DMS 273 (cell line): ENCODE measurements around the gene BCAS3.

ENCODE experiments used
- DNase-seq: peaks from one replicate; lab custom pipeline; 2025; ENCODE audit not compliant: unreplicated experiment; lab: John Stamatoyannopoulos, UW

BCAS3 gene

DNA sequence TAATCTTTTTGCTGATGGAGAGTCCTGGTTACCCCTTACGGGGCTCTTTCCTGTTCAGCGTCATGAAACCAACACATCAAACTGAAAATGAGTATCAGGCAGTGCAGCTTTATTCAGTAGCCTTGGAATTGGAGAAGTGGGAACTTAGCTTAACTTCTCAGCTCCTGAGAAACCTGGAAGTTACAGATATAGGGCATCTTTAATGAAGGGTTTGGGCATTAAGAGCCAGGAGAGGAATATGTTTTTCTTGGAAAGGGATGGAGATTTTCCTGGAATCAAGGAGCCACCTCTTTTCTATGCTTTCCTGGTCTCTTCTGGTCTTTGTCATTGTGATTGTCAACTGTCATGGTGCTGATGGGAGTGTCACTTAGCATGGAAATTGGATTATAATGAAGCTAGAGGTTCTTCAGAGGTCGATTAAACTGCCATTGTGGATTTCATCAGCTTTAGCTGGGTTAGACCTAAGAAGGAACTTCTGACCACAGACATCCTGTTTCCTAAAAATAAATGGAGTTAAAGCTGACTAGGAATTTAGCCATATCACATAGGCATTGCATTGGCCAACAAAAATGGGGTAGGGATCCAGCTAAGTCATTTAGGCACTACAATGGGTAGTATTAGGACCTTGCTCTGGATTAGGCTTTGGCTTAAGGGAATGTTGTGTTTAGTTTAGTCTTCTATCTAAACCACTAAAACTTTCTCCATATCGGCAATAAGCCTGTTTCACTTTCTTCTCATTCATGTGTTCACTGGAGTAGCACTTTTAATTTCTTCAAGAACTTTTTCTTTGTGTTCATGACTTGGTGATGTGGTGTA, 186.4 kb downstream of the BCAS3 start:
- no peak for DNase-seq

DNA sequence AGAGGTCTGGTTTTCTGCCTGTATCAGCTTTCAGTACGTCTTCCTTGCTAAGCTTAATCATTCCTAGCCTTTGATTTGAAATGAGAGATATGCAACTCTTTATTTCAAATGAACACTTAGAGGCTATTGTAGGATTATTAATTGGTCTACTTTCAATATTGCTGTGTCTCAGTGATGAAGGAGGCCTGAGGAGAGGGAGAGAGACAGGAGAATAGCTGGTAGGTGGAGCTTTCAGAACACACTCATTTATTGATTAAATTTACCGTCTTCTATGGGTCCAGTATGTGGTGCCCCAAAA, 187.0 kb downstream of the BCAS3 start:
- no peak for DNase-seq

DNA sequence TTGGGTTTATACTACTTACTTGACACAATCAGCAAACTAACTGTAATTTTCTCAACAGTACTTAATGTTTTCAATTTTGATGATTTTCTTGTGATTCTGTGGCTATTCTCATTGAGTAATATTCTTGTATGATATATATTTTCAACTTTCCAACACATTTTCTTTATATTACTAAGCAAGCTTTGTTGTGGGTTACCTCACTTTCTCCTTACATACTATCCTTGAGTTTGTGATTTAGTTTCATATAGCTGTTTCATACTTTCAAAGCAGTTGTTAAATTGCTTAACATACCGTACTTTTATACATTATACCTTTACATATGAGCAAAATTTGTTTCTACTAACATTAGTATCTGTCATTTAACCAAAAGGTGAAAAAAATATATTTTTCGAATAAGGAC, 197.1 kb downstream of the BCAS3 start:
- DNase-seq: no peak

DNA sequence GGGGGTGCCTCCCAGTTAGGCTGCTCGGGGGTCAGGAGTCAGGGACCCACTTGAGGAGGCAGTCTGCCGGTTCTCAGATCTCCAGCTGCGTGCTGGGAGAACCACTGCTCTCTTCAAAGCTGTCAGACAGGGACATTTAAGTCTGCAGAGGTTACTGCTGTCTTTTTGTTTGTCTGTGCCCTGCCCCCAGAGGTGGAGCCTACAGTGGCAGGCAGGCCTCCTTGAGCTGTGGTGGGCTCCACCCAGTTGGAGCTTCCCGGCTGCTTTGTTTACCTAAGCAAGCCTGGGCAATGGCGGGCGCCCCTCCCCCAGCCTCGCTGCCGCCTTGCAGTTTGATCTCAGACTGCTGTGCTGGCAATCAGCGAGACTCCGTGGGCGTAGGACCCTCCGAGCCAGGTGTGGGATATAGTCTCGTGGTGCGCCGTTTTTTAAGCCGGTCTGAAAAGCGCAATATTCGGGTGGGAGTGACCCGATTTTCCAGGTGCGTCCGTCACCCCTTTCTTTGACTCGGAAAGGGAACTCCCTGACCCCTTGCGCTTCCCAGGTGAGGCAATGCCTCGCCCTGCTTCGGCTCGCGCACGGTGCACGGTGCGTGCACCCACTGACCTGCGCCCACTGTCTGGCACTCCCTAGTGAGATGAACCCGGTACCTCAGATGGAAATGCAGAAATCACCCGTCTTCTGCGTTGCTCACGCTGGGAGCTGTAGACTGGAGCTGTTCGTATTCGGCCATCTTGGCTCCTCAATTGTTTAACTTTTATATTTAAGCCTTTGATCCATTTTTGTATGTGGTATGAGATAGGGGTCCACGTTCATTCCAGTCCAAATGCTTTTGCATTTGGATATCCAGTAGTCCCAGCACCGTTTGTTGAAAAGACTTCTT, 209.3 kb downstream of the BCAS3 start:
- peak; percentile 48 for DNase-seq

DNA sequence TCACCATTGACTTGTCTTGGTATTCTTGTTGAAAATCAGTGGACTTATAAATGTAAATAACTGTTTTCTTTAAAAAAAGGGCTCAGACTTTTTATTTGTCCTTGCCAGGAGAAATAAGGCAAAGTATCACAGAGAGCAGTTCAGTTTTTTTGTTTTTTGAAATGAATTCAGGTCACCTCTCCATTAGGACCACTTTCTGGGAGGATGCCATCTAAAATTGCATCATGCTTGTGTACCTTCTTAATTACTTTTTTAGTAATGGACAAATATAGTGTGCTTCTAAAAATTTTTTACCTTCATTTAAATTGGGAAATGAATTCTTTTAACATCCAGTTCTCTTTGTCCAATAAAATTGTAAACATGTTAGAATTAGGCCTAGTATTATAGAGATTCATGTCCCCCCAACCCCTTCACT, 210.0 kb downstream of the BCAS3 start:
- DNase-seq: peak; percentile 50

DNA sequence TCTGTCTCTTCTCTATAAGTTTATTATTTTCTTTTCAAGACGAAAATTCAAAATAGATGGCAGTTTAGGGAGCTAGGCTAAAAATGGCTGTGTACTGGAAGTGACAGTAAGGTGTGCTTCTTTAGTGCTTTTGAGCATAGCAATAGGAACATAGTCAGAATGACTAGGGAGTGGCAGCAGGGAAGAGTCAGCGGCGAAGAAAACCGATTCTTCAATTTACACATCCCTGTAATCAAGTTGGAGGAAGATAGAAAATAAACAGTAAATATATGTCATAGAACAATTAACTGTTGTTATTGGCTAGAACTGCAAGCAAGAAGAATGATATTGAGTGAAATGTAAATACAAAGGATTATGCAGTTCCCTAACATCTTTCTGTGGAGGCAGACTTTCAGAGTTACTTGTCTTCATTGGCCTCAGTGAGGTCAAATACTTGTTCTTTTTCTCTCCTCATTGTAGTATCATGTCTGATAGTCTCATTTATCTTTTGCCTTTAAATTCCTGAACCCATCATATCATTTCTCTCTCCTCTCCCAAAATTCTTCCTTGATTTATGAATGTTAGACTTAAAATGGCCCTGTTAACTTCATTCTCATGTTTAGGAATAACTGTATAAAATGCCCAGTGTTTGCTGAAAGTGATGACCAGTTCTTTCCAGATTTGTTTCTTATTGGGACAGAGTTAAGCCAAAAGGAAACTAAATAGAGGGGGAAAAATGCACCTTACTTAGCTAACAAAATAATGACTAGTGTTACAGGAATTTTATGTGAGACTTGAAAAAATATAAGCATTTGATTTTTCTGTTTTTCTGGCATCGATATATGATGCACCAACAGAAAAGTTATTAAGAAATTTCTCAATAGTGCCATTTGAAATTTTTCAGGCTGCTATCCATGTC, 211.4 kb downstream of the BCAS3 start:
- peak; percentile 5 for DNase-seq

DNA sequence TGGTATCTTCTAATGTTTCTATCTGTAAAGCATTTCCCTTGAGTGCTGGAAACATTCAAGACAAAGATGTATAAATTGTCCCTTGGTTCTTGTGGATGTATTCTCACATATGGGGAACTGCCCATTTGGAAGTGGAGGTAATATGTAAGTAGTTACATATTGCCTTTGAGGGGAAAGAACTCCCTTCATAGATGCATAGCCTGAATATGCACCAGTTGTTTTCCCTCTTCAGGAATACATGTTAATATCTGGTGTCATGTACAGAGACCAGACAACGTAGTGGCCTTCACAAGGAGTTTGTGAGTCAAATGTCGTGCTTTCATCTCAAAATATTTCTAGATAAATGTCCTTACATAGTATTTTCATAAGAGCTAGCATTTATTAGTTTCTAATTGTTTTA, 213.5 kb downstream of the BCAS3 start:
- DNase-seq: no peak

DNA sequence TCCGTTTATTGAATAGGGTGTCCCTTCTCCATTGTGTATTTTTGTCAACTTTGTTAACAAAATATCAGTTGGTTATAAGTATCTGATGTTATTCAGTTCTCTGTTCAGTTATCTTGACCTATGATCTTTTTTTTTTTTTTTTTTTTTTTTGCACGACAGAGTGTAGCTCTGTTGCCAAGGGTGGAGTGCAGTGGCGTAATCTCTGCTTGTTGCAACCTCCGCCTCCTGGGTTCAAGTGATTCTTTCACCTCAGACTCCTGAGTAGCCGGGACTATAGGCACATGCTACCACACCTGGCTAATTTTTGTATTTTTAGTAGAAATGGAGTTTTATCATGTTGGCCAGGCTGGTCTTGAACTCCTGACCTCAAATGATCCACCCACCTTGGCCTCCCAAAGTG, 215.8 kb downstream of the BCAS3 start:
- DNase-seq: no peak

DNA sequence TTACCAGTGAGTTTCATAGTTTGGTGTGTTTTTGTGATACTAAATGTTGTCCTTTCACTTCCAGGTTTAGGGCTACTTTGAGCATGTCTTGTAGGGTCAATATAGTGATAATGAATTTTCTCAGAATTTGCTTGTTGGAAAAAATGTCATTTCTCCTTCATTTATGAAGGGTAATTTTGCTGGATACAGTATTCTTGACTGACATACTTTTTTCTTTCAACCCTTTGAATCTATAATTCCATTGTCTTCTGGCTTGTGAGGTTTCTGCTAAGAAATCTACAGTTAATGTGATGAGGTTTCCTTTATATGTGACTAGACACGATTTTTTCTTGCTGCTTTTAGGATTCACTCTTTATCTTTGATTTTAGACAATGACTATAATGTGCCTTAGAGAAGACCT, 219.3 kb downstream of the BCAS3 start:
- DNase-seq: no peak

DNA sequence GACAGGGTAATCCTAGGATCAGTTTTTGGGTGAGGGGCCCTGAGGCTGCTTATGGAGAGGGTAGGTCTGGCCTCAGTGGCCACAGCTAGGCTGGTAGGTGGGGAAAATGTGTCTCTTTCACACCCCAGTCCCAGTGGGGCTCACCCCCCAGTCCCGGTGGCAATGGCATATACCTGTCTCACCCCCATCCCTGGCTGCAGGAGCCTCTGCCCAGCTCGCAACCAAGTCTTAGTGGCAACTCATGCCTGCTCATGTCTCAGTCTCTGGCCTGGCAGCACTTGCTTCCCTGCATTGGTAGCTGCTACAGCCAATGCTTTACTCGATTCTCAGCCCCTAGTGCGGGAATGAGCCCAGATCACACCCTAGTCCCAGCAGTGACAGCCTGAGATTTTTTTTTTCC, 221.5 kb downstream of the BCAS3 start:
- no peak for DNase-seq

DNA sequence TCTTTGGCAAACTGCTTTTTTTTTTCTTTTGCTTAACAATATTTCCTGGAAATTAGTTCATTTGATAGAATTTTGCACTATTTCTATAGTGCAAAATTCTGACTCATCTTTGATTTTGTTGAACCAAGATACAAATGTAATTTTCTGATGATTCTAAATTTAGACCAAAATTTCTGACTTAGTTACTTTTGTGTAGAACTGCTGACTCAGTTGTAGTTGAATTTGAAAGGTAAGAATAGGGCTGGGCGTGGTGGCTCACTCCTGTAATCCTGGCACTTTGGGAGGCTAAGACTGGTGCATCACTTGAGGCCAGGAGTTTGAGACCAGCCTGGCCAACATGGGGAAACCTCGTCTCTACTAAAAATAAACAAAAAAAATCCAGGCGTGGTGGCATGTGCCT, 223.0 kb downstream of the BCAS3 start:
- no peak for DNase-seq

DNA sequence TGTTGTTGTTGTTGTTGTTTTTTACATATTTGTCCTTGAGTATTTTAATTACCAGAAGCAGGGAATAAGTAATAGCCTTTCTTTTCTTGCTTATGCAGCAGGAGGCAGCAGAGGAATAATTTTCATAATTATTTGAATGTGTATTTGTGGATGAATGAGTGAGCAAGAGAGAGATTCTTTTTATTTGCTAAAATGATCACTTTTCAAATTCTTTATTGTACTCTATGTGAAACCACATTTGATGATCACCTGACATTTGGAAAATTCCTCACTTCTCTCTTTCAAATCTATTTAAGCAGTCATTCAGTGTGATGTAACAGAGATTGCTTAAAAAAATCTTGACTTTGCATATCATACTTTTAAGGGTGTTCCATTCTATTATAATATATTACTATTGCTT, 223.6 kb downstream of the BCAS3 start:
- DNase-seq: no peak

DNA sequence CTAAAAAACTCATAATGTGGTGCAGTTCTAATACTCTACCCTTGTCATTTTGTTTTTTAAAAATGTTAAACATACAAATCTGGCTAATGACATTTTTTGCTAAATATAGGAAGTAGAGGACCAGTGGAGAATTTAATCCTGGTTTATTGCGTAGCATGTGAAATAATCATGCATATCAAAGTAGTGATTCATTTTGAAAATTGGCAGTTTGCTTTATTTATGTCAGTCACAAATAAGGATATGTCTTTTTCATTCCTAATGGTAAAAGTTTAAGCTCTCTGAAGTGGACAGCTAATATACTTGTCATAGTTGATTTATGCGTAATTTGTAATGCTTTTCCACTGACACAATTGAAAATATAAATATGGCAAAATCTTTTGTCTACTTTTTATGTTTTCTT, 224.2 kb downstream of the BCAS3 start:
- DNase-seq: no peak

DNA sequence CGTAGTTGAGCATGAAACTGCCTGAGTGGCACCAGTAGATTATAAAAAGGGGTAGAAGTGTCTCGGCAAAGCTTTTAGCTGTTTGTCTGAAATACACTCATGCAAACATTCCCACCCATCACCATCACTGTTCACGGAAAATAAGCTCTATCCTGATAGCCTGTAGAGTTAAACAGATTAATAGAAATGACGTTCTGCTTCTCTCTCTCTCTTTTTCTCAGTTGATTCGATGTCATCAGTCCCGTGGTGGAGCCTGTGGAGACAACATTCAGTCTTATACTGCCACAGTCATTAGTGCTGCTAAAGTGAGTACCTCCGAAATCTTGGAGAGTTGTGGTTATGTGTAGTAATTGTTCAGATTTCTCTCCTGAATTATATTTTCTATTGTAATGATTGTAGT, 224.7 kb downstream of the BCAS3 start:
- no peak for DNase-seq

DNA sequence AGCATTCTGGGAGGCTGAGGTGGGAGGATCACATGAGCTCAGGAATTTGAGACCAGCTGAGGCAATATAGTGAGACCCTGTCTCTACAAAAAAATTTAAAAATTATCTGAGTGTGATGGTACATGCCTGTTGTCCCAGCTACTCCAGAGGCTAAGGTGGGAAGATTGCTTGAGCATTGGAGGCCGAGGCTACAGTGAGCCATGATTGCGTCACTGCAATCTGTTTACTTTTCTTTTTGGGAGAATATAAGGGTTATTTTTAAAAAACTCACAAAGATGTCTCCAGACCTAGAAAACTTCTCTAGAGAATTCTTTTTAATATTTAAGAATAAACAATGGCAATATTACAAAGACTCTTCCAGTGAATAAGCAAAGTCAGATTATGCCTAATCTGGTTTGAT, 226.9 kb downstream of the BCAS3 start:
- no peak for DNase-seq

DNA sequence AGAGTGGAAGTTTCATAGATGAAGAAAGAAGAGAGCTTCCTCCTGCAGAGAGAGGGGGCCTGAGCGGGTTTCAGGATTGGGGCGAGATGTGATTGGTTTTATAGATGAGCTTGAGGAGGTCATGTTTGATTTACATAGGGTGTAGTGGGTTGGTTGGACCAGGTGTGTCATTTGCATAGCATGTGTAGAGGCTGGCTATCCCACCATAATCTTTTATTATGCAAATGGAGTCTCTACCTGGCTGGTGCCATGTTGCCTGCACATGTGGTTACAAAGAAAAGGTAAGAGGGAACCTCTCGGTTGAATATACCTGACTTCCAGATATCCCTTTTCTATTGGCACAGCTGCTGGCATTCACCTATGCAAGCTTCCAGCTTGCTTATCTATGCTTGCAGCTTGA, 228.1 kb downstream of the BCAS3 start:
- no peak for DNase-seq

DNA sequence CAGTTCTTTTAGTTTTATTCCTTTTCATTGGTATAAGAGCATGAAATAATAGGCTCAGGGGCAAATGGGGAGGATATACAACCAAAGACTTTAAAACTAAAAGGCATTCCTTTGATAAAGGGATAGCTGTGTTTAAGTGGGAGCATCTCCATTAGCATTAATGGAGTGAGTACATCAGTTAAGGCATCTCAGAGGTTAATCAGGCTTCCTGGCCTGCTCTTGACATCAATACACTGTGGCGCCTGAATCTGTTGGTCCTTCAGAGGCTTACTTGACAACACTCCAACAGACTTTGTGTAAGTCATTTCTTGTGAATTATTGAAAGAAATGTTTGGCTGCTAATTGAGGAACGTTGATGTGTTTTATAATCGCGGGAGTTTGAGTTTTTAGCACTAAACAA, 230.7 kb downstream of the BCAS3 start:
- no peak for DNase-seq

DNA sequence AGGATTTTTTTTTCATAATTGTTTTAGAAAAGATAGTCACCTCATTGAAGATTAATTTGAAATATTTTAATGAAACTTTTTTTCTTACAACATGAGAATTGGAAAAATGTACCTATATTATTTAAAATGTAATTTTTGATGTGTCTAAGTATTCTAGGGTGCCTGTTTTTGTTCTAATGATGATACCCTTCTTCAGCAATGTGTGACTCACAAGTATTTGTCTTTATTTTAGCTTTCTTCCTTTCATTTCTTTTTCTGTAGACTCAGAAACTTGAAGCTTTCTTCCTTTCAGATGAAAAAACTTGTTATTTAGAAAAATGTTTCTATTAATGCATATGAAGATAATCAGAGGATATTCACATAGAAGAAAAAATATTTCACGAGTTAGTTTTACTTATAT, 231.8 kb downstream of the BCAS3 start:
- DNase-seq: no peak

DNA sequence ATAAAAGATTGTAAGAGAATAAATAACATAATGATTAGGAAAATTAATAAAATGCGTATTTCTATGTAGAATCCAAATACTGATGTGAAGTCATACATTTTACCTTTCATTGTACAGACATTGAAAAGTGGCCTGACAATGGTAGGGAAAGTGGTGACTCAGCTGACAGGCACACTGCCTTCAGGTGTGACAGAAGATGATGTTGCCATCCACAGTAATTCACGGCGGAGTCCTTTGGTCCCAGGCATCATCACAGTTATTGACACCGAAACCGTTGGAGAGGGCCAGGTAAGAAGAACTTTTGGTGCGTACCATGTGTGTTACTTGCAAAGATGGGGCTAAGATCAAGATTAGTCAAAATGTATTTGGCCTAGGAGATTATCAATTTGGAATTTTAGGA, 232.8 kb downstream of the BCAS3 start:
- no peak for DNase-seq

DNA sequence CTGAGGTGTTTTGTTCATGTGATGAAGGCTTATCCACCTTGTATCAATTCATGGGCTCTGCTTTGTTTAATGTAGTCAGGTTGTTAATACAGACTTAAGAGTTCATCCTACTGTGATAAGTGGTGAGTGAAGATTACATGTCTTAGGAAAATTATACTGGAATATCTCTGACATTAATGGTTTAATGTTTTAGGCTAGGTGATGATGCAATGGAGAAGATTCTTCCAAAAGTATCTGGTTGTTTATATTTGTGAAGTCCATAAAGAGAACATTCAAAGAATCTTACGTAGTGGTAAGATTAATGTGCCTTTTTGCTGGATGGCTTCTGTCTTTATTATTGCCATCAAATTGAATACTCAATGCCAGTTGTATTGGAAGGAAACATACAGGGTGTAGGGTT, 236.4 kb downstream of the BCAS3 start:
- no peak for DNase-seq

DNA sequence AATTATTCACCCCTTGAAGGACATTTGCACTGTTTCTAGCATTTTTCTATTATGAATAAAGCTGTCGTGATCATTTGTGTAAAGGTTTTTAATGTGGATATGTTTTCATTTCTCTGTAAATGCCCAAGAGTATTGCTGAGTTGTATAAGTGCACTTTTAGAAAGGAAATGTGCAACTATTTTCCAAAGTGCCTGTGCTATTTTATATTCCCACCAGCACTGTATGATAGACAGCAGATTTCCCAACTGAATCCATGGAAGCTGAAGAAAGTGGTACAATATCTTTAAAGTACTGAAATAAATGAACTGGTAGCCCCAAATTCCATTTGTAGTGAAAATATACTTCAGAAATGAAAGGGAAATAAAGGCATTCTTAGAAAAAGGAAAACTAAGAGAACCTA, 238.4 kb downstream of the BCAS3 start:
- no peak for DNase-seq

DNA sequence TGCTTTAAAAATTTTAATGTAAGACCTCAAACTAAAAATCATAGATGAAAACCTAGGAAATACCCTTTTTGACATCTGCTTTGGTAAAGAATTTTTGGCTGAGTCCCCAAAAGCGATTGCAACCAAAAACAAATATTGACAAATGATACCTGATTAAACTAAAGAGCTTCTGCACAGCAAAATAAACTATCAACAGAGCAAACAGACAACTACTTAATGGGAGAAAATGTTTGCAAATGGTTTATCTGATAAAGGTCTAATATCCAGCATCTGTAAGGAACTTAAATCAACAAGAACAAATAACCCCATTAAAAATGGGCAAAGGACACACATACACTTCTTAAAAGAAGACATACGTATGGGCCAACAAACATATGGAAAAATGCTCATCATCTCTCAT, 242.5 kb downstream of the BCAS3 start:
- no peak for DNase-seq
